Measurements from ENCODE around the gene SRRD. TPM values are rescaled to one million over a fixed set of nuclear protein-coding genes. Genes with fewer than 3 reads are reported as not detected.
"Not testable (repeated sequence)": the region's sequence is repeated elsewhere in the genome, so short reads cannot be mapped to it uniquely, and the experiment has no call there.

SRRD gene
- total and polyA plus RNA-seq, 7 donors = 4.4 to 17.4 (median 10.0) TPM

GRCh38 chr22:26525946-26526564 lies 42.4 kb downstream of the SRRD start:
- Histone ChIP-seq H3K27me3 (no peaks in the 10 kb centered on the region), H3K27ac (no peak overlapping the region), H3K4me1 (no peaks in the 10 kb centered on the region), H3K36me3 (no peaks in the 10 kb centered on the region), H3K9me3 (no peaks in the 10 kb centered on the region), H3K4me3 (no peak overlapping the region)
- no peak for DNase-seq
- no peak for TF ChIP-seq POLR2A (IDR thresholded peaks at IDR 0.05)
- TF ChIP-seq EP300 (IDR thresholded peaks at IDR 0.05) = no peak
- TF ChIP-seq, protein P1, sequence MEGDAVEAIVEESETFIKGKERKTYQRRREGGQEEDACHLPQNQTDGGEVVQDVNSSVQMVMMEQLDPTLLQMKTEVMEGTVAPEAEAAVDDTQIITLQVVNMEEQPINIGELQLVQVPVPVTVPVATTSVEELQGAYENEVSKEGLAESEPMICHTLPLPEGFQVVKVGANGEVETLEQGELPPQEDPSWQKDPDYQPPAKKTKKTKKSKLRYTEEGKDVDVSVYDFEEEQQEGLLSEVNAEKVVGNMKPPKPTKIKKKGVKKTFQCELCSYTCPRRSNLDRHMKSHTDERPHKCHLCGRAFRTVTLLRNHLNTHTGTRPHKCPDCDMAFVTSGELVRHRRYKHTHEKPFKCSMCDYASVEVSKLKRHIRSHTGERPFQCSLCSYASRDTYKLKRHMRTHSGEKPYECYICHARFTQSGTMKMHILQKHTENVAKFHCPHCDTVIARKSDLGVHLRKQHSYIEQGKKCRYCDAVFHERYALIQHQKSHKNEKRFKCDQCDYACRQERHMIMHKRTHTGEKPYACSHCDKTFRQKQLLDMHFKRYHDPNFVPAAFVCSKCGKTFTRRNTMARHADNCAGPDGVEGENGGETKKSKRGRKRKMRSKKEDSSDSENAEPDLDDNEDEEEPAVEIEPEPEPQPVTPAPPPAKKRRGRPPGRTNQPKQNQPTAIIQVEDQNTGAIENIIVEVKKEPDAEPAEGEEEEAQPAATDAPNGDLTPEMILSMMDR (IDR thresholded peaks at IDR 0.05) = no peak
- TF ChIP-seq POLR2AphosphoS5 (IDR thresholded peaks at IDR 0.05) = no peak
- WGBS, 2 donors = 90 to 92% methylated on average over 7 of the region's 7 CpGs
- intact Hi-C loops (cut with DNase I) = no loop called here

DNA sequence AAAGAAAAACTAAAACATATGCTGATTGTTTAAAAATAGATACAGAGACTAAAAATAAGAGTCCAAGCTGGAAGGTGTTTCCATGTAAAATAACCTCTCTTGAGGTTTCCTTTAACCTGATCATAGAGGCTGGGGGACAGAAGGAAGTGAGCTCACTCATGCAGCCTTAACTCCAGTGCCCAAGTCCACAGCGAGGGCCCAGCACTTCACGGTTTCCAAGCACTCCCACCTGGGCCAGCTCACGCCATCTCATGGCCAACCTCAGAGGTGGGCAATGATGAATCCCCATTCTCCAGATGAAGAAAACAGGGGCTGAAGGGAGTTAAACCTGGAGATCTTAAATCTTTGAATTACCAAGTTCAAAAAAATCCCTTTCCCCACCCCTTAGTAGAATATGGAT lies 43.5 kb downstream of the SRRD start:
- WGBS, 2 donors = 80% methylated on average over 3 of the region's 3 CpGs
- Histone ChIP-seq H3K9me3 (no peaks in the 10 kb centered on the region), H3K27ac (no peak overlapping the region), H3K27me3 (no peaks in the 10 kb centered on the region), H3K4me3 (no peak overlapping the region), H3K36me3 (peaks cover 0 to 3% (median 0%) of the 10 kb centered on the region in 4 donors), H3K4me1 (no peaks in the 10 kb centered on the region)
- TF ChIP-seq, protein P1 (IDR thresholded peaks at IDR 0.05) = no peak
- TF ChIP-seq EP300 (IDR thresholded peaks at IDR 0.05) (no peak), POLR2AphosphoS5 (IDR thresholded peaks at IDR 0.05) (no peak), POLR2A (IDR thresholded peaks at IDR 0.05) (no peak)
- no peak for DNase-seq
- intact Hi-C loops (cut with DNase I) = no loop called here

DNA sequence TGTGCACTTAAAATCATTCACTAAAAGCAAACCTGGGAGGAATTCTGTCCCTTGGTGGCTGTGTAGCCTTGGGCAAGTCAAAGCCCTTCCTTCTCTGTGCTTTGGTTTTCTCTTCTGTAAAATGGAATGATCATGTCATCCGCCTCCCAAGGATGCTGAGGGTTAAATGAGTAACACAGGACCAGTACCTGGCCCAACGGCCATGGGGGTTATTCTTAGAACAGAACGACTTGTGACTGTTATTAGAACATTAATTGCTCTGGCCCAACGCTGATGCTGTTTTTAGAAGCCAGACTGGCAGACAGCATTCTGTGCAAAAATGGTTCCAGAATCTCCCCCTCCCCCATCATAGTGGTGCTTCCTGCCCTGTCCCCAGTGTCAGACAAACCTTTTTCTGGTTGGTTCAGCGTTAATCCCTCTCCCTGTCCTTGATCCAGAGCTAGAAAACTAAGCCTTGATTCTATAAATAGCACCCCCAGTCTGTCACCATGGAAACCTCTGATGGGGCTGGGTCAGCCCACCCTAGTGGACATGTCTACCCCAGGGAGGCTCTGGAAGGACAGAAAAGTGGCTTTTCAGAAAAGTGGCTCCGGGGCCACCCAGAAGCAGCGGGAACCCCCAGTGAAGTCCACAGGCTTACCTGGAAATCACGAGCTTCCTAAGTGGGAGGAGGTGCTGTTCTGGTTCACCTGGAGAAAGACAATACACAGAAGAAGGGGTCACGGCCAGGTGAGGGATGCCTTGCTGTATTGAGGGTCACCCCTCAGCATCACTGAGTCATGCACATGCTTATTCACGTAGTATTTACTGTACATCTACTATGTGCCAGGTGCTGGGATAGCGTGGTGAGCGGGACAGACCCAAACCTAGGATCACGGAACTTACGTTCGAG lies 44.1 kb downstream of the SRRD start:
- Histone ChIP-seq H3K9me3 (no peaks in the 10 kb centered on the region), H3K27me3 (no peaks in the 10 kb centered on the region), H3K27ac (no peak overlapping the region), H3K4me1 (no peaks in the 10 kb centered on the region), H3K4me3 (no peak overlapping the region), H3K36me3 (peaks cover 0 to 5% (median 0%) of the 10 kb centered on the region in 4 donors)
- TF ChIP-seq EP300 (IDR thresholded peaks at IDR 0.05) (no peak), POLR2A (IDR thresholded peaks at IDR 0.05) (no peak), POLR2AphosphoS5 (IDR thresholded peaks at IDR 0.05) (no peak)
- TF ChIP-seq, protein P1 (IDR thresholded peaks at IDR 0.05) = no peak
- intact Hi-C loops (cut with DNase I) = no loop called here
- WGBS, 2 donors = 83 to 91% methylated on average over 15 of the region's 15 CpGs
- DNase-seq = no peak

GRCh38 chr22:26528518-26528917 lies 44.8 kb downstream of the SRRD start:
- H3K4me1 ChIP-seq; DNase-seq; H3K27ac ChIP-seq; intact Hi-C loops (cut with DNase I); H3K27me3 ChIP-seq; H3K4me3 ChIP-seq; H3K9me3 ChIP-seq; H3K36me3 ChIP-seq: not testable (repeated sequence)
- WGBS, 2 donors = 89 to 97% methylated on average over 9 of the region's 9 CpGs

GRCh38 chr22:26529345-26529744 lies 45.7 kb downstream of the SRRD start:
- Histone ChIP-seq H3K36me3 (peaks cover 0 to 5% (median 0%) of the 10 kb centered on the region in 4 donors), H3K4me3 (no peak overlapping the region), H3K4me1 (no peaks in the 10 kb centered on the region), H3K9me3 (no peaks in the 10 kb centered on the region), H3K27ac (no peak overlapping the region), H3K27me3 (no peaks in the 10 kb centered on the region)
- DNase-seq = no peak
- 55 to 82% methylated on average over 2 of the region's 2 CpGs for WGBS, 2 donors
- intact Hi-C loops (cut with DNase I) = no loop called here
- TF ChIP-seq POLR2AphosphoS5 (IDR thresholded peaks at IDR 0.05) = no peak
- TF ChIP-seq POLR2A (IDR thresholded peaks at IDR 0.05) = no peak
- TF ChIP-seq EP300 (IDR thresholded peaks at IDR 0.05) = no peak
- TF ChIP-seq, protein P1 (IDR thresholded peaks at IDR 0.05) = no peak

All from sigmoid colon (tissue), 7 donors.